Activated naive CD4-positive, alpha-beta T cell (primary cell): ENCODE results near the gene LTBR.
"Not testable (repeated sequence)": the region's sequence is repeated elsewhere in the genome, so short reads cannot be mapped to it uniquely, and the experiment has no call there.

Experiments
- DNase-seq, 4 experiments: peaks; one replicate each; lab custom pipeline; 2025; lab: John Stamatoyannopoulos, UW

LTBR gene

DNA sequence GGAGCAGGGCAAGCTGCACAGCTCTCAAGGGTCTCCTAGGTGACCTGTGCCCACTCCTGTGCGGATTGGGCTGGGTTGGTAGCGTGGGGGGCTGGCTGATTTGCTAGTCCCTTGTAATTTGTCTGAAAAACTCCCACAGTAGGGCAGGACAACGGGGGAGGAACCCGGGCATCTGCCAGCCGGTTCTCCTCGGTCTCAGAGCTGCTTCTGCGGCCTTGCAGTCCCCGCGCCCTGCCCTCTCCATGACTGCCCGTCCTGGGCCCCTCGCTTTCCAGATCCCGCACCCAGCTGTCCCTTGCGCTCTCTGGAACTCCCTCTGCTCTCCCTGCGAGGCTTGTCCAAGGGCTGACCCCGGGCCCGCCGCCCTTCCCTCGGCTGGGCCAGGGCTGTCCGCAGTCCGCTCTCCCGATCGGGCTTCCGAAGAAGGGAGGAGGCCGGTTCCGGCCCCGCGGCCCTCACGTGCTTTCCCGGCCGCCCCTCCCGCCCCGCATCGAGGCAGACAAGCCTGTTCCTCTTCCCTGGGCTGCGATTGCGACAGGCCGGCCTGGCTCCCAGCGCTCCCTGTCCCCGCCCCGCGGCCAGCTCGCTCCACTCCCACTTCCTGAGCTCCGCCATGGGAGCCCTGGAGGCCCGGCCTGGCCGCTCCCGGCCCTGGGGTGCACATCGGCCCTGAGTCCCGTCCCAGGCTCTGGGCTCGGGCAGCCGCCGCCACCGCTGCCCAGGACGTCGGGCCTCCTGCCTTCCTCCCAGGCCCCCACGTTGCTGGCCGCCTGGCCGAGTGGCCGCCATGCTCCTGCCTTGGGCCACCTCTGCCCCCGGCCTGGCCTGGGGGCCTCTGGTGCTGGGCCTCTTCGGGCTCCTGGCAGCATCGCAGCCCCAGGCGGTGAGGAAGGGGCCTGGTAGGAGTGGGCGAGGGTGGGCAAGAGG is at the start of gene LTBR:
LTBR (plus strand) TSS at position 591 of the 927 bp plus-strand sequence; CDS start at position 788, 197 bp downstream.
- DNase-seq, result no peak

DNA sequence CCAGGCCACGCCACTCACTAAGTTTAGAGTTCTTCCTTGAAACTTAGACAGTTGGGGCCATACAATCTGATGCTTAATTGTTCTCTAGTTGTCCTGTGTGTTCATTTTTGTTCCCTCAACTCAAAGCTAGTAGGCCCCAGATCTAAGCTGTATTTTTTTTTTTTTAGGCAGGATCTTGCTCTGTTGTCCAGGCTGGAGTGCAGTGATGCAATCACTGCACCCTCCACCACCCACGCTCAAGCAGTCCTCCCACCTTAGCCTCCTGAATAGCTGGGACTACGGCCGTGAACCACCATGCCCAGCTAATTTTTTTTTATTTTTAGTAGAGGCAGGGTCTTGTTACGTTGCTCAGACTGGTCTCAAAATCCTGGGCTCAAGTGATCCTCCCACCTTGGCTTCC is 49.6 kb upstream of the LTBR start:
- no peak for DNase-seq

- DNase-seq, result no peak
Measured at GRCh38 chr12:6334940-6335450, 49.0 kb upstream of the LTBR start.

GRCh38 chr12:6335451-6336078 is 48.4 kb upstream of the LTBR start:
- peak; percentile 49 to 74 (median 58) for DNase-seq

- DNase-seq, result no peak
Measured at GRCh38 chr12:6336079-6336888, 47.7 kb upstream of the LTBR start.

GRCh38 chr12:6336889-6337853 is 46.8 kb upstream of the LTBR start:
- DNase-seq, result peak in 2 of 4 experiments; percentile 34

GRCh38 chr12:6337958-6338433 is 46.0 kb upstream of the LTBR start:
- DNase-seq, result no peak

DNA sequence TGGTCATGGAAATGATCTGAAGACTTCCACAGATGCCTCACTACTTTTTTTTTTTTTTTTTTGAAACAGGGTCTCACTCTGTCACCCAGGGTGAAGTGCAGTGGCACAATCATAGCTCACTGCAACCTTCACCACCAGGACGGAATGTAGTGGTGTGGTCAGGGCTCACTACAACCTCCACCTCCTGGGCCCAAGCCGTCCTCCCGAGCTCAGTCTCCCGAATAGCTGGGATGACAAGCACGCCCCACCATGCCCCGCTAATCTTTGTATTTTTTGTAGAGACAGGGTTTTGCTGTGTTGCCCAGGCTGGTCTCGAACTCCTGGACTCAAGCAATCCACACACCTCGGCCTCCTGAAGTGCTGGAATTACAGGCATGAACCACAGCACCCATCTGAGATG is 45.4 kb upstream of the LTBR start:
- DNase-seq, result not testable (repeated sequence)

GRCh38 chr12:6338955-6339354 is 45.0 kb upstream of the LTBR start:
- no peak for DNase-seq

- DNase-seq, result no peak
Measured at GRCh38 chr12:6340032-6340638, 43.8 kb upstream of the LTBR start.

GRCh38 chr12:6340745-6341416 is 43.1 kb upstream of the LTBR start:
- no peak for DNase-seq

- peak in 1 of 4 experiments; percentile 30 for DNase-seq
Measured at GRCh38 chr12:6341417-6342139, 42.4 kb upstream of the LTBR start, which contains the start of gene TNFRSF1A. TSS of gene TNFRSF1A (minus strand) at chr12:6342076. CDS start at chr12:6341814, 262 bp downstream.

DNA sequence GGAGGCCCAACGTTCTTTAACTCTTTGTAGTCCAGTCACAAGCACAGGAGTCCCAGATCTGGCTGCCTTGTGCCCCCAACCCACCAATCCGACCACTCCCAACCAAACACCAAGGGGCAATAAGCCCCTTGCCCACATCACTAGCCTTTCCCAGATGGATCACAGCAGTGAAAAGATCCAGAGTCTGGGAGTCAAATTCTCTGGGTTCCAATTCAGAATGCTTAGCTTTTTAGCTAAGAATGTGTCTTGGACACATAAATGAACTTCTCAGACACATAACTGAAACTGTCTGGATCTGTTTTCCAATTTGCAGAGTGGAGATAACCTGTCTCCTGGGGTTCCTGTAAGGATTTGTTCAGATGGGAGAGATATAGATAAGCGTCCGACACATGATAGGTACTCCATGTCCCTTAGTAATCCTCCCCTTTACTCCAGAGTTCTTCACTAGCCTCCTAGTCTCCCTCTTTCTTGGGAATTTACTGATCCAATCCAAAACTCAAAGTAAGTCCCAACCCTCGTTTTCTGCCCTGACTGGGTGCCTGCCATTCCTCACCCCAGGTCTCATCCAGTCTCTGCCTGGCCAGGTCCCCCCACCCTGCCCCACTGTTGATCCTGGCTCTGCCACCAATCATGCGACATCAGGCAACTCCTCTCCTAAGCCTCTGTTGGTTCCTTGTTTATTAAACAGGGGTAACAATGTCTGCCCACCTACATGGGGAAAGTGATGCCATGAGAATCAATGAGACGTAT is 41.6 kb upstream of the LTBR start:
- DNase-seq, result no peak

- DNase-seq, result no peak
Measured at GRCh38 chr12:6343518-6343917, 40.4 kb upstream of the LTBR start.

DNA sequence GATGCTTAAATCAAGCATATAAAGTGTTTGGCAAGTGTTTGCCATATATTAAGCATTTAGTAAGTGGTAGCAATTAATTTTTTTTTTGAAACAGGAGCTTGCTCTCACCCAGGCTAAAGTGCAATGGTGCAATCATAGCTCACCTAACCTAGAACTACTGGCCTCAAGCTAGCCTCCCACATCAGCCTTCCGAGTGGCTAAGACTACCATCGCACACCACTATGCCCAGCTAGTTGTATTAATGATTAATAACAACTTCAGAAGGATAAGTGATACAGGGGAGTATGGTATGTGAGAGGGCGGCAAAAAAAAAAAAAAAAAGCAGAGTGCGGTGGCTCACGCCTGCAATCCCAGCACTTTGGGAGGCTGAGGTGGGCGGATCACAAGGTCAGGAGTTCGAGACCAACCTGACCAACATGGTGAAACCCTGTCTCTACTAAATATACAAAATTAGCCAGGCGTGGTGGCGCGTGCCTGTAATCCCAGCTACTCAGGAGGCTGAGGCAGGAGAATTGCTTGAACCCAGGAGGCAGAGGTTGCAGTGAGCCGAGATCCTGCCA is 39.8 kb upstream of the LTBR start:
- not testable (repeated sequence) for DNase-seq

- no peak for DNase-seq
Measured at GRCh38 chr12:6345319-6346091, 38.5 kb upstream of the LTBR start.

GRCh38 chr12:6346235-6346832 is 37.6 kb upstream of the LTBR start:
- no peak for DNase-seq
